OCI-LY1 (cell line): ENCODE results near the gene LRRN4.

ENCODE experiments used
- H2AFZ ChIP-seq: fragments of 200-600 bp; sonication (generic), shearing (Covaris generic); 2 replicates; pipeline ENCODE4 v1.6.0; 2014; ENCODE audit warnings: antibody characterized with exemption, mild to moderate bottlenecking, low read length
- H3F3A ChIP-seq: fragments of 200-600 bp; sonication (generic), shearing (Covaris generic); 2 replicates; pipeline ENCODE4 v1.6.0; 2014; ENCODE audit warnings: mild to moderate bottlenecking, antibody characterized with exemption, low read length, moderate library complexity; ENCODE audit not compliant: insufficient read depth
- H3K27ac ChIP-seq: fragments of 200-600 bp; sonication (generic); 2 replicates; pipeline ENCODE4 v1.5.1; 2014; ENCODE audit warnings: low read length, mixed run types, mild to moderate bottlenecking, low read depth; ENCODE audit not compliant: poor library complexity, severe bottlenecking
- H3K27me3 ChIP-seq: fragments of 200-600 bp; sonication (generic); 2 replicates; pipeline ENCODE4 v1.6.0; 2014; ENCODE audit warnings: antibody characterized with exemption, mild to moderate bottlenecking, low read length, moderate library complexity; ENCODE audit not compliant: insufficient read depth
- H3K36me3 ChIP-seq: fragments of 200-600 bp; sonication (generic); 2 replicates; pipeline ENCODE4 v1.6.1; 2014; ENCODE audit warnings: mild to moderate bottlenecking, antibody characterized with exemption, low read length, moderate library complexity, mixed read lengths; ENCODE audit not compliant: insufficient read depth
- H3K4me1 ChIP-seq: fragments of 200-600 bp; sonication (generic); 2 replicates; pipeline ENCODE4 v1.5.1; 2014; ENCODE audit warnings: mild to moderate bottlenecking, low read length, moderate library complexity; ENCODE audit not compliant: insufficient read depth, severe bottlenecking
- H3K4me2 ChIP-seq: fragments of 200-600 bp; sonication (generic), shearing (Covaris generic); 2 replicates; pipeline ENCODE4 v1.6.1; 2014; ENCODE audit warnings: low read length
- H3K4me3 ChIP-seq: fragments of 200-600 bp; sonication (generic); 2 replicates; pipeline ENCODE4 v1.5.1; 2014; ENCODE audit warnings: low read length, low read depth, mild to moderate bottlenecking, mixed read lengths; ENCODE audit not compliant: poor library complexity, severe bottlenecking
- H3K79me2 ChIP-seq: fragments of 200-600 bp; shearing (Covaris generic); 2 replicates; pipeline ENCODE4 v1.6.1; 2016; ENCODE audit warnings: mixed run types, low read length, mixed read lengths; ENCODE audit not compliant: insufficient read depth
- H3K9ac ChIP-seq: fragments of 200-600 bp; sonication (generic), shearing (Covaris generic); 2 replicates; pipeline ENCODE4 v1.6.1; 2014; ENCODE audit warnings: mild to moderate bottlenecking, low read length, mixed read lengths
- H3K9me2 ChIP-seq: fragments of 200-600 bp; sonication (generic), shearing (Covaris generic); 2 replicates; pipeline ENCODE4 v1.6.1; 2014; ENCODE audit warnings: low read depth, mild to moderate bottlenecking, low read length, mixed read lengths
- H3K9me3 ChIP-seq: fragments of 200-600 bp; shearing (Covaris generic); 2 replicates; pipeline ENCODE4 v1.6.1; 2014; ENCODE audit warnings: low read length, mixed read lengths
- H4K20me1 ChIP-seq: fragments of 200-600 bp; sonication (generic), shearing (Covaris generic); 2 replicates; pipeline ENCODE4 v1.6.0; 2016; ENCODE audit warnings: mild to moderate bottlenecking, low read length; ENCODE audit not compliant: insufficient read depth
- EZH2 ChIP-seq: fragments of 200-600 bp; sonication (generic), shearing (Covaris generic); IDR thresholded peaks from 2 replicates; pipeline ENCODE4 v1.8.0; 2017; ENCODE audit warnings: borderline replicate concordance, mixed run types, mild to moderate bottlenecking, antibody characterized with exemption, low read length, moderate library complexity, mixed read lengths
- TF ChIP-seq, protein P1 (sequence below): fragments of 200-600 bp; sonication (generic), shearing (Covaris generic); IDR thresholded peaks from 2 replicates; pipeline ENCODE4 v1.5.1; 2017; ENCODE audit warnings: mild to moderate bottlenecking, antibody characterized with exemption, low read length, moderate library complexity, mixed read lengths

LRRN4 gene

DNA sequence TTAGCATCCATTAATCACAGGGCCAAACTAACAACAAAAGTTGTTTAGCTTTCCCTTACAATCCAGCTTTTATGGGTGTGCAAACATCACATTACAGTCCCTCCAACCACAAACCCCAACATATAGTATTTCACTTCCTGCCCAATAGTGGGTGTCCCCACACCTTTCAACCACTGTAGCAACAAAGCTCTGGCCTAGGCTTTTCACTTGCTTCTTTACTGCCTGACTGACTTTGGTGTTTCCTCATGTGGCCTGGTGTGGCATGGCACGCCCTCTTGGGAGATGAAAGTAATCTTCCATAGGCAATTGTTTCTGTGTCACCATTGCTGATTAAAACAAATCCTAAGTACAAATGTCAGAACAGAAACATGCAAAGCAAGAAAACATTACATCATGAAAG, 57.1 kb downstream of the LRRN4 start:
- H2AFZ ChIP-seq = no peak overlapping the region
- peaks cover 14% of the 10 kb centered on the region for H3K4me1 ChIP-seq
- no peak overlapping the region for H3K27ac ChIP-seq
- H3K36me3 ChIP-seq = peaks cover 58% of the 10 kb centered on the region
- H3K27me3 ChIP-seq = no peaks in the 10 kb centered on the region
- peaks cover 5% of the 10 kb centered on the region; the same call in 1 of the 2 replicates for H3F3A ChIP-seq
- H4K20me1 ChIP-seq = no peaks in the 10 kb centered on the region
- no peak for TF ChIP-seq EZH2
- TF ChIP-seq, protein P1, sequence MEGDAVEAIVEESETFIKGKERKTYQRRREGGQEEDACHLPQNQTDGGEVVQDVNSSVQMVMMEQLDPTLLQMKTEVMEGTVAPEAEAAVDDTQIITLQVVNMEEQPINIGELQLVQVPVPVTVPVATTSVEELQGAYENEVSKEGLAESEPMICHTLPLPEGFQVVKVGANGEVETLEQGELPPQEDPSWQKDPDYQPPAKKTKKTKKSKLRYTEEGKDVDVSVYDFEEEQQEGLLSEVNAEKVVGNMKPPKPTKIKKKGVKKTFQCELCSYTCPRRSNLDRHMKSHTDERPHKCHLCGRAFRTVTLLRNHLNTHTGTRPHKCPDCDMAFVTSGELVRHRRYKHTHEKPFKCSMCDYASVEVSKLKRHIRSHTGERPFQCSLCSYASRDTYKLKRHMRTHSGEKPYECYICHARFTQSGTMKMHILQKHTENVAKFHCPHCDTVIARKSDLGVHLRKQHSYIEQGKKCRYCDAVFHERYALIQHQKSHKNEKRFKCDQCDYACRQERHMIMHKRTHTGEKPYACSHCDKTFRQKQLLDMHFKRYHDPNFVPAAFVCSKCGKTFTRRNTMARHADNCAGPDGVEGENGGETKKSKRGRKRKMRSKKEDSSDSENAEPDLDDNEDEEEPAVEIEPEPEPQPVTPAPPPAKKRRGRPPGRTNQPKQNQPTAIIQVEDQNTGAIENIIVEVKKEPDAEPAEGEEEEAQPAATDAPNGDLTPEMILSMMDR = no peak
- H3K79me2 ChIP-seq = no peaks in the 10 kb centered on the region
- H3K9me3 ChIP-seq = no peaks in the 10 kb centered on the region
- H3K9me2 ChIP-seq = no peaks in the 10 kb centered on the region
- H3K9ac ChIP-seq = no peak overlapping the region
- H3K4me3 ChIP-seq = no peak overlapping the region
- H3K4me2 ChIP-seq = no peak overlapping the region

DNA sequence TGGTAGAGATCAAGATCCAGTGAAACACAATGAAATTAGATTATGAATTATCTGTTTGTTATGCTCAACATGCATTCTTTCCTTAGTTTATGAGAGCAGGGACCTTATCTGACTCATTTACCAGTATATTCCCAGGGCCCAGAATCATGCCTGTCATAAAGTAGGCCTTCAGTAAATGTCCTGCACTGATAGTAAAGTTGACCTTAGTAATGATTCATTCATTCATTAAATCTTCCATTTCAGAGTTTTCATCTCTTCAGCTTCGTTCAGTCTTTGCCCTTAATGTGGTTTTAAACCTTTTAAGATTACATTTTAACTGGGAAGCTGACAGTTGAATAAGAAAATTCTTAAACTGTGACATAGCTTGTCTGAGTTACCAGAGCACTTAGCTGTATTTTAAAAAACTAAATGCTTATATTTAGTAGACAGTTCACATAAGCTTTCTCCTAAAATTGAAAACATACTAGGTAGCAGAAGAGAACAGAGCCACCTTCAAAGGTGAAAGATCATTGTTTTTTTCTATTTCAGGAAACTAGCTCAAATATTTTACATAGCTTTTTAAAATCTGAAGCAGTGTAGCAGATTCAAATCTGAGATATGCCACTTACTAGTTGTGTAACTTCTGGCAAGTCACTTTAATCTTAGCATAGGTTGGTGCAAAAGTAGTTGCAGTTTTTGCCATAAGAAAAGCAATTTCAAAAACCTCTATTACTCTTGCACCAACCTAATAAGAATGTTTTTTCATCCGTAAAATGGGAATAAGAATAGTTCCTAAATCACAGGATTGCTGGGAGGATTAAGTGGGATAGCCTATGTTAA, 62.0 kb downstream of the LRRN4 start:
- Histone ChIP-seq H2AFZ (no peak overlapping the region), H3F3A (peaks cover 6% of the 10 kb centered on the region; the same call in 1 of the 2 replicates), H3K9me2 (no peaks in the 10 kb centered on the region), H3K9me3 (no peaks in the 10 kb centered on the region), H3K27ac (no peak overlapping the region), H3K9ac (no peak overlapping the region), H3K36me3 (peaks cover 92% of the 10 kb centered on the region), H3K4me1 (no peaks in the 10 kb centered on the region), H3K79me2 (no peaks in the 10 kb centered on the region), H3K4me3 (no peak overlapping the region), H3K27me3 (no peaks in the 10 kb centered on the region), H4K20me1 (no peaks in the 10 kb centered on the region), H3K4me2 (no peak overlapping the region)
- no peak for TF ChIP-seq EZH2
- TF ChIP-seq, protein P1 = no peak

DNA sequence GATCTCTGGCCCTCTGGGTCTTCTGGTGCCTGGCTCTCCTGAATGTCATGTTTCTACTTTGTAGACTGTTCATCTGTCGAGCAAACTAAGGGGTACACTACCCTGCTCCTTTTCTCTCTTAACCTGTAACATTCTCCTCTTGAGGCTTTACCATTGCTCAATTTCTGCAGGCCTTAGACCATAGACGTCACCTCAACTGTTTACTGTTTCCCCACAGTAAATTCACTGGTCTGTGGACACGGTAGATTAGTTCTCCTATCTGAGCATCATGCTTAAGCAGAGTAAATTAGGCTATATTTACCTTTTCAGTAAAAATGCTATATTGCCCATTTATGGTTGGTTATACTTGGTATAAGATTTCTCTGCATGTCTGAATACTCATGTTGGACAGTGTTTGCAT, 62.9 kb downstream of the LRRN4 start:
- H2AFZ ChIP-seq = no peak overlapping the region
- H3K9me2 ChIP-seq = no peaks in the 10 kb centered on the region
- peaks cover 97% of the 10 kb centered on the region for H3K36me3 ChIP-seq
- H3K79me2 ChIP-seq = no peaks in the 10 kb centered on the region
- H3K4me2 ChIP-seq = no peak overlapping the region
- H3K4me1 ChIP-seq = no peaks in the 10 kb centered on the region
- H3K4me3 ChIP-seq = no peak overlapping the region
- H3K27me3 ChIP-seq = no peaks in the 10 kb centered on the region
- no peak overlapping the region for H3K27ac ChIP-seq
- no peaks in the 10 kb centered on the region for H3K9me3 ChIP-seq
- TF ChIP-seq, protein P1 = no peak
- TF ChIP-seq EZH2 = no peak
- no peaks in the 10 kb centered on the region for H4K20me1 ChIP-seq
- no peak overlapping the region for H3K9ac ChIP-seq
- H3F3A ChIP-seq = peaks cover 6% of the 10 kb centered on the region; the same call in 1 of the 2 replicates
